NCI-H1105 treated with DMSO at 0.1 percent for 48 hours (cell line): Measurements from ENCODE around the gene LMX1B.

Experiments used
- DNase-seq: peaks from one replicate; lab custom pipeline; 2025; lab: John Stamatoyannopoulos, UW

LMX1B gene

GRCh38 chr9:126617823-126618165, 4.1 kb downstream of the LMX1B start:
- no peak for DNase-seq

GRCh38 chr9:126618190-126618584, 4.5 kb downstream of the LMX1B start:
- DNase-seq, result no peak

- no peak for DNase-seq
Observed at GRCh38 chr9:126618585-126619360, 5.0 kb downstream of the LMX1B start.

- DNase-seq, result no peak
Observed at GRCh38 chr9:126619361-126620135, 5.8 kb downstream of the LMX1B start.

- DNase-seq, result no peak
Observed at GRCh38 chr9:126620478-126620877, 6.8 kb downstream of the LMX1B start.

GRCh38 chr9:126621061-126621918, 7.6 kb downstream of the LMX1B start:
- no peak for DNase-seq

GRCh38 chr9:126621919-126622735, 8.4 kb downstream of the LMX1B start:
- DNase-seq, result no peak

GRCh38 chr9:126623314-126623666, 9.6 kb downstream of the LMX1B start:
- no peak for DNase-seq

GRCh38 chr9:126623667-126624478, 10.1 kb downstream of the LMX1B start:
- DNase-seq, result no peak

- DNase-seq, result no peak
Observed at GRCh38 chr9:126624479-126624826, 10.7 kb downstream of the LMX1B start.

- no peak for DNase-seq
Observed at GRCh38 chr9:126624912-126625311, 11.2 kb downstream of the LMX1B start.

GRCh38 chr9:126625329-126626126, 11.8 kb downstream of the LMX1B start:
- no peak for DNase-seq

- DNase-seq, result no peak
Observed at GRCh38 chr9:126626127-126626925, 12.6 kb downstream of the LMX1B start.

GRCh38 chr9:126626926-126627233, 13.2 kb downstream of the LMX1B start:
- DNase-seq, result no peak

- DNase-seq, result no peak
Observed at GRCh38 chr9:126628146-126628545, 14.4 kb downstream of the LMX1B start.

- DNase-seq, result no peak
Observed at GRCh38 chr9:126628969-126629674, 15.4 kb downstream of the LMX1B start.

- no peak for DNase-seq
Observed at GRCh38 chr9:126630458-126631237, 16.9 kb downstream of the LMX1B start.

- no peak for DNase-seq
Observed at GRCh38 chr9:126631254-126631653, 17.5 kb downstream of the LMX1B start.
